Colonic mucosa (tissue), 4 donors: ENCODE measurements around the gene PAOX. TPM values are rescaled to one million over a fixed set of nuclear protein-coding genes. Genes with fewer than 3 reads are reported as not detected.
A peak's percentile ranks its signal among the peaks of the same experiment; 100 is the strongest.

Source experiments
- DNase-seq: peaks from one replicate; pipeline ENCODE4 v3.0.0-alpha.2; 2020
- H3K27ac ChIP-seq: fragments of 200-600 bp; one replicate; pipeline ENCODE4 v1.8.0; 2021
- H3K27me3 ChIP-seq: fragments of 200-600 bp; one replicate; pipeline ENCODE4 v1.8.0; 2021
- H3K36me3 ChIP-seq: fragments of 200-600 bp; one replicate; pipeline ENCODE4 v1.8.0; 2021
- H3K4me1 ChIP-seq: fragments of 200-600 bp; one replicate; pipeline ENCODE4 v1.8.0; 2021; ENCODE audit warnings: mild to moderate bottlenecking
- H3K4me3 ChIP-seq: fragments of 200-600 bp; one replicate; pipeline ENCODE4 v1.8.0; 2021
- H3K9ac ChIP-seq, 2 donors: one replicate each; pipeline ENCODE4 v1.7.0; 2013; ENCODE audit warnings: control low read depth in 2 of 2, low read depth in 2 of 2, low read length in 2 of 2
- H3K9me3 ChIP-seq: fragments of 200-600 bp; one replicate; pipeline ENCODE4 v1.8.0; 2021
- CTCF ChIP-seq: fragments of 200-600 bp; IDR thresholded peaks from one replicate; pipeline ENCODE4 v1.8.0; 2022; ENCODE audit warnings: antibody characterized with exemption, mild to moderate bottlenecking
- intact Hi-C: fragments of 100-400 bp; cut with DNase I; formaldehyde crosslinking; loops from one replicate; pipeline ENCODE4 v1.14.1; 2022
- total RNA-seq, 2 donors: library from RNA; stranded (reverse); fragmentation: NEBNext Ultra II Directional in 1 of 2; extraction: Animal tissue kit (Norgen Biotek cat#: 25700) in 1 of 2; gene quantifications; one replicate each; pipeline ENCODE4 v1.2.1, GENCODE V29; 2021
- donor health status: healthy.
- donor health status: DM: no; HTN: no; CAD: no.
- donor health status: DM: no; HTN: no; CAD: no.

The PAOX gene
- 1 to 10 TPM; 3.5 to 5.8 TPM for total RNA-seq

GRCh38 chr10:133379152-133379800 lies at the start of gene PAOX:
PAOX (plus strand) TSS chr10:133379262; CDS start chr10:133379317, 55 bp downstream.
- DNase-seq = peak; percentile 72
- Histone ChIP-seq H3K4me3 (peak within 1 kb of the TSS; percentile 90), H3K9me3 (no peaks in the 10 kb centered on the region), H3K36me3 (no peaks in the 10 kb centered on the region), H3K9ac (peak within 1 kb of the TSS; percentile 71 to 83), H3K27me3 (no peaks in the 10 kb centered on the region), H3K4me1 (peaks cover 6% of the 10 kb centered on the region), H3K27ac (peak within 1 kb of the TSS; percentile 88)
- TF ChIP-seq CTCF = no peak
- intact Hi-C loops = no loop called here

- Histone ChIP-seq H3K27me3 (peaks cover 51% of the 10 kb centered on the region), H3K27ac (no peak overlapping the region), H3K9ac (peak overlapping the region; percentile 34 to 55), H3K9me3 (no peaks in the 10 kb centered on the region), H3K36me3 (no peaks in the 10 kb centered on the region), H3K4me3 (peak overlapping the region; percentile 39), H3K4me1 (peaks cover 13% of the 10 kb centered on the region)
- peak; percentile 86 for DNase-seq
- intact Hi-C loops = loop anchor here (10.0 kb wide), 1 partner anchor 195 kb away; the partner anchor contains the start of gene CYP2E1
- TF ChIP-seq CTCF = peak; percentile 94
Measured at GRCh38 chr10:133329491-133330202, 49.4 kb upstream of the PAOX start.

GRCh38 chr10:133332936-133333699 lies 45.9 kb upstream of the PAOX start:
- Histone ChIP-seq H3K27ac (no peak overlapping the region), H3K27me3 (peaks cover 41% of the 10 kb centered on the region), H3K36me3 (no peaks in the 10 kb centered on the region), H3K9ac (no peak overlapping the region), H3K4me3 (no peak overlapping the region), H3K9me3 (no peaks in the 10 kb centered on the region), H3K4me1 (no peaks in the 10 kb centered on the region)
- intact Hi-C loops = no loop called here
- DNase-seq = no peak
- no peak for TF ChIP-seq CTCF

- Histone ChIP-seq H3K4me3 (peak overlapping the region; percentile 30), H3K27me3 (peaks cover 31% of the 10 kb centered on the region), H3K36me3 (no peaks in the 10 kb centered on the region), H3K9me3 (no peaks in the 10 kb centered on the region), H3K4me1 (no peaks in the 10 kb centered on the region), H3K9ac (no peak overlapping the region), H3K27ac (no peak overlapping the region)
- no peak for DNase-seq
- intact Hi-C loops = no loop called here
- no peak for TF ChIP-seq CTCF
Measured at GRCh38 chr10:133334503-133335245, 44.4 kb upstream of the PAOX start.
